GM21619 (cell line): ENCODE data around the gene NTN1.

Experiments
- ATAC-seq: cut with Tn5 transposase; IDR thresholded peaks from one replicate; pipeline ENCODE4 v1.9.1; 2021; ENCODE audit not compliant: unreplicated experiment

The NTN1 gene

GRCh38 chr17:9185688-9186284 is 164.5 kb downstream of the NTN1 start:
- ATAC-seq: no peak

- ATAC-seq: no peak
These were observed 166.5 kb downstream of the NTN1 start for GRCh38 chr17:9187828-9188227.

GRCh38 chr17:9188367-9188766 is 167.1 kb downstream of the NTN1 start:
- ATAC-seq: no peak

GRCh38 chr17:9189870-9190269 is 168.6 kb downstream of the NTN1 start:
- no peak for ATAC-seq

GRCh38 chr17:9192010-9192409 is 170.7 kb downstream of the NTN1 start:
- ATAC-seq: no peak

GRCh38 chr17:9195411-9195810 is 174.1 kb downstream of the NTN1 start:
- ATAC-seq: no peak

GRCh38 chr17:9195961-9196670 is 174.8 kb downstream of the NTN1 start:
- ATAC-seq: no peak

- ATAC-seq: no peak
These were observed 178.6 kb downstream of the NTN1 start for GRCh38 chr17:9199571-9200551.

- ATAC-seq: peak; percentile 77
These were observed 179.5 kb downstream of the NTN1 start for GRCh38 chr17:9200699-9201359.

GRCh38 chr17:9202532-9202931 is 181.2 kb downstream of the NTN1 start:
- ATAC-seq: no peak

GRCh38 chr17:9203771-9204425 is 182.6 kb downstream of the NTN1 start:
- no peak for ATAC-seq

- no peak for ATAC-seq
These were observed 183.5 kb downstream of the NTN1 start for GRCh38 chr17:9204637-9205329.

GRCh38 chr17:9205520-9206409 is 184.5 kb downstream of the NTN1 start:
- ATAC-seq: no peak

- ATAC-seq: no peak
These were observed 185.0 kb downstream of the NTN1 start for GRCh38 chr17:9206410-9206703.

- no peak for ATAC-seq
These were observed 185.5 kb downstream of the NTN1 start for GRCh38 chr17:9206741-9207332.

- no peak for ATAC-seq
These were observed 187.2 kb downstream of the NTN1 start for GRCh38 chr17:9208381-9209105.

GRCh38 chr17:9209347-9209746 is 188.0 kb downstream of the NTN1 start:
- no peak for ATAC-seq

- ATAC-seq: no peak
These were observed 188.6 kb downstream of the NTN1 start for GRCh38 chr17:9209781-9210370.
